ENCODE results near the gene DISP2. TPM values are rescaled to one million over a fixed set of nuclear protein-coding genes. Genes with fewer than 3 reads are reported as not detected.

The DISP2 gene
- total and polyA plus RNA-seq, 9 of the 15 experiments (the other 6 are each of a cell fraction or from before 2014, with no cell fraction given) = 0.06 to 0.89 (median 0.15) TPM; not detected in 1

GRCh38 chr15:40427188-40427587 lies 69.2 kb downstream of the DISP2 start (continued):
- TF ChIP-seq DACH1 (IDR thresholded peaks at IDR 0.05; ENCODE audit: partially characterized antibody) = no peak
- TF ChIP-seq ZNF584 (CRISPR knock-in tag; IDR thresholded peaks at IDR 0.05; ENCODE audit: low read depth) = no peak
- TF ChIP-seq HDAC1 (IDR thresholded peaks at IDR 0.05) = peak in 1 of 2 experiments; percentile 87; a peak in 2 of 4 replicates
- TF ChIP-seq NR3C1 (CRISPR knock-in tag; IDR thresholded peaks at IDR 0.05) = no peak
- TF ChIP-seq CGGBP1 (CRISPR knock-in tag; IDR thresholded peaks at IDR 0.05) = no peak
- TF ChIP-seq JUND (IDR thresholded peaks at IDR 0.05; ENCODE audit: borderline replicate concordance, low read depth, low read length) = no peak; the same call in 1 of the 2 replicates
- no peak for TF ChIP-seq JUND (tag; IDR thresholded peaks at IDR 0.05; ENCODE audit: borderline replicate concordance, low read depth, low read length)
- no peak for TF ChIP-seq PHF21A (IDR thresholded peaks at IDR 0.05; ENCODE audit: borderline replicate concordance, low read depth)
- no peak for TF ChIP-seq ZNF140 (CRISPR knock-in tag; IDR thresholded peaks at IDR 0.05)
- no peak for TF ChIP-seq RAD51 (IDR thresholded peaks at IDR 0.05; ENCODE audit: borderline replicate concordance, low read depth)
- TF ChIP-seq CEBPZ (IDR thresholded peaks at IDR 0.05; ENCODE audit: borderline replicate concordance, low read depth, low read length) = no peak
- peak; percentile 77 for TF ChIP-seq GATA2 (CRISPR knock-in tag; IDR thresholded peaks at IDR 0.05)
- TF ChIP-seq, protein P1, sequence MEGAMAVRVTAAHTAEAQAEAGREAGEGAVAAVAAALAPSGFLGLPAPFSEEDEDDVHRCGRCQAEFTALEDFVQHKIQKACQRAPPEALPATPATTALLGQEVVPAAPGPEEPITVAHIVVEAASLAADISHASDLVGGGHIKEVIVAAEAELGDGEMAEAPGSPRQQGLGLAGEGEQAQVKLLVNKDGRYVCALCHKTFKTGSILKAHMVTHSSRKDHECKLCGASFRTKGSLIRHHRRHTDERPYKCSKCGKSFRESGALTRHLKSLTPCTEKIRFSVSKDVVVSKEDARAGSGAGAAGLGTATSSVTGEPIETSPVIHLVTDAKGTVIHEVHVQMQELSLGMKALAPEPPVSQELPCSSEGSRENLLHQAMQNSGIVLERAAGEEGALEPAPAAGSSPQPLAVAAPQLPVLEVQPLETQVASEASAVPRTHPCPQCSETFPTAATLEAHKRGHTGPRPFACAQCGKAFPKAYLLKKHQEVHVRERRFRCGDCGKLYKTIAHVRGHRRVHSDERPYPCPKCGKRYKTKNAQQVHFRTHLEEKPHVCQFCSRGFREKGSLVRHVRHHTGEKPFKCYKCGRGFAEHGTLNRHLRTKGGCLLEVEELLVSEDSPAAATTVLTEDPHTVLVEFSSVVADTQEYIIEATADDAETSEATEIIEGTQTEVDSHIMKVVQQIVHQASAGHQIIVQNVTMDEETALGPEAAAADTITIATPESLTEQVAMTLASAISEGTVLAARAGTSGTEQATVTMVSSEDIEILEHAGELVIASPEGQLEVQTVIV (CRISPR knock-in tag; IDR thresholded peaks at IDR 0.05; ENCODE audit: borderline replicate concordance) = no peak
- TF ChIP-seq SMAD4 (CRISPR knock-in tag; conservative IDR thresholded peaks at IDR 0.05) = peak; percentile 60
- TF ChIP-seq NFE2L1 (tag; IDR thresholded peaks at IDR 0.05; ENCODE audit: borderline replicate concordance, low read depth) = no peak
- peak; percentile 38; the same call in 1 of the 2 replicates for TF ChIP-seq BCOR (IDR thresholded peaks at IDR 0.05)
- TF ChIP-seq EGR1 (conservative IDR thresholded peaks at IDR 0.05) = no peak
- TF ChIP-seq GTF2B (IDR thresholded peaks at IDR 0.05; ENCODE audit: extremely low read depth, insufficient read length) = no peak
- no peak for TF ChIP-seq PYGO2 (tag; IDR thresholded peaks at IDR 0.05)
- TF ChIP-seq NUFIP1 (IDR thresholded peaks at IDR 0.05; ENCODE audit: partially characterized antibody) = no peak

Measured in K562 (cell line).